ENCODE results near the gene MYCBPAP. TPM values are rescaled to one million over a fixed set of nuclear protein-coding genes. Genes with fewer than 3 reads are reported as not detected.

The MYCBPAP gene
- polyA plus RNA-seq, 3 donors = not detected

GRCh38 chr17:50558581-50558940, 50.3 kb downstream of the MYCBPAP start:
- no peak overlapping the region for H3K9ac ChIP-seq (ENCODE audit: insufficient read depth, low read length, poor library complexity, severe bottlenecking)
- TF ChIP-seq, protein P1, sequence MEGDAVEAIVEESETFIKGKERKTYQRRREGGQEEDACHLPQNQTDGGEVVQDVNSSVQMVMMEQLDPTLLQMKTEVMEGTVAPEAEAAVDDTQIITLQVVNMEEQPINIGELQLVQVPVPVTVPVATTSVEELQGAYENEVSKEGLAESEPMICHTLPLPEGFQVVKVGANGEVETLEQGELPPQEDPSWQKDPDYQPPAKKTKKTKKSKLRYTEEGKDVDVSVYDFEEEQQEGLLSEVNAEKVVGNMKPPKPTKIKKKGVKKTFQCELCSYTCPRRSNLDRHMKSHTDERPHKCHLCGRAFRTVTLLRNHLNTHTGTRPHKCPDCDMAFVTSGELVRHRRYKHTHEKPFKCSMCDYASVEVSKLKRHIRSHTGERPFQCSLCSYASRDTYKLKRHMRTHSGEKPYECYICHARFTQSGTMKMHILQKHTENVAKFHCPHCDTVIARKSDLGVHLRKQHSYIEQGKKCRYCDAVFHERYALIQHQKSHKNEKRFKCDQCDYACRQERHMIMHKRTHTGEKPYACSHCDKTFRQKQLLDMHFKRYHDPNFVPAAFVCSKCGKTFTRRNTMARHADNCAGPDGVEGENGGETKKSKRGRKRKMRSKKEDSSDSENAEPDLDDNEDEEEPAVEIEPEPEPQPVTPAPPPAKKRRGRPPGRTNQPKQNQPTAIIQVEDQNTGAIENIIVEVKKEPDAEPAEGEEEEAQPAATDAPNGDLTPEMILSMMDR (IDR thresholded peaks at IDR 0.05) = no peak
- H3K27me3 ChIP-seq (ENCODE audit: control insufficient read depth in 2 of 2, insufficient read depth in 2 of 2, low read length in 2 of 2) = peaks cover 36 to 62% of the 10 kb centered on the region in 2 donors
- H3K9me3 ChIP-seq (replicated peaks in 1 of 2; ENCODE audit: control insufficient read depth in 1 of 2, insufficient read depth in 1 of 2, low read length in 2 of 2) = peaks cover 0 to 15% of the 10 kb centered on the region in 2 donors
- intact Hi-C loops (cut with micrococcal nuclease) = no loop called here
- no peak overlapping the region for H3K27ac ChIP-seq (ENCODE audit: low read depth in 1 of 2, low read length in 2 of 2)
- Mint-ChIP-seq H3K9me3 (peaks cover 0 to 18% (median 3%) of the 10 kb centered on the region in 7 donors), H3K36me3 (peaks cover 6 to 9% of the 10 kb centered on the region in 2 donors), H3K4me1 (peaks cover 22% of the 10 kb centered on the region), H3K27ac (no peak overlapping the region), H3K4me3 (peak overlapping the region; percentile 70 to 89), H3K27me3 (ENCODE audit: low read depth in 3 of 3) (peaks cover 42 to 70% (median 60%) of the 10 kb centered on the region in 3 donors)
- peaks cover 5% of the 10 kb centered on the region for H4K20me1 ChIP-seq (ENCODE audit: insufficient read depth, low read length)
- WGBS (ENCODE audit: insufficient coverage) = 11% methylated on average over 8 of the region's 18 CpGs
- H3K4me1 ChIP-seq (ENCODE audit: control insufficient read depth in 1 of 2, insufficient read depth in 2 of 2, low read length in 2 of 2) = peaks cover 30 to 31% of the 10 kb centered on the region in 2 donors
- peaks cover 7 to 8% of the 10 kb centered on the region in 2 donors for H3K36me3 ChIP-seq (replicated peaks in 1 of 2; ENCODE audit: control insufficient read depth in 1 of 2, insufficient read depth in 2 of 2, low read length in 2 of 2)
- DNase-seq = no peak
- H3K79me2 ChIP-seq (ENCODE audit: insufficient read depth, low read length) = no peaks in the 10 kb centered on the region
- peak overlapping the region in 2 of 3 experiments; percentile 27 to 72 for H3K4me3 ChIP-seq (replicated peaks in 1 of 3; ENCODE audit: low read depth in 2 of 3, low read length in 3 of 3)
- H3K4me2 ChIP-seq (replicated peaks; ENCODE audit: extremely low read depth, low read length, poor library complexity, severe bottlenecking) = peak overlapping the region; percentile 82
- no peak overlapping the region for H2AFZ ChIP-seq (ENCODE audit: insufficient read depth, low read depth, low read length, poor library complexity, severe bottlenecking)

DNA sequence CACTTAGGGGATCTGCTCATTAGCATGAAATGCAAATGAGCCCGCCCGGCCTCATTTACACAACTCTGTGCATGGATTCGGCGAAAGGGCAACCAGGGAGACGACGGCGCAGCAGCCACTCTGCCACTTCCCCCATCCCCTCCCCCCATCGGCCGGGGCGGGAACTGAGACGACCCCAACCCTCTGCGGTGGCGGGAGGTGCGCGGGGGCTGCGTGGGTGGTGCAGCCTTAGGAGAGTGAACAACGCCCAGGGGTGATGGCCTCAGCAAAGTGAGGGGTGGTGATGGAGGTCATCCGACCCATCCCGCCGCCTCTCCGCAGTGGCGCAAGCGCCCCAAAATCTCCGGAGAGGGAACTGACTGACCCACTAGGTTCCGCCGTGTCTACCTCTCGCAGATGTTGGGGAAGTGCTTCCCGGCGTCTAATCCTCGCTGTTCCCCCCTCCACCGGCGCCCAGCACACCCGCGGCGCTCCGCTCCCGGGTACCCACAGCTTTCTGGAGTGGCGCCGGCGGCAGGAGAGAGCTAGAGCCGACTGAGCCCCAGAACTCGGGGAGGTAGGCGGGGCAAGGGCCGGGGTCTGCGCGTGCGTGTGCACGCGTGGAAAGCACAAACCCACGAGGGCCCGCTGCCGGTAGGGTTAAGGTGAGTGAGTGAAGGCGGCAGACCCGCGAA, 50.8 kb downstream of the MYCBPAP start:
- Histone ChIP-seq H3K27ac (ENCODE audit: low read depth in 1 of 2, low read length in 2 of 2) (no peak overlapping the region), H3K27me3 (ENCODE audit: control insufficient read depth in 2 of 2, insufficient read depth in 2 of 2, low read length in 2 of 2) (peaks cover 41 to 67% of the 10 kb centered on the region in 2 donors), H2AFZ (ENCODE audit: insufficient read depth, low read depth, low read length, poor library complexity, severe bottlenecking) (peak overlapping the region; percentile 61), H3K4me2 (replicated peaks; ENCODE audit: extremely low read depth, low read length, poor library complexity, severe bottlenecking) (peak overlapping the region; percentile 82), H3K4me3 (replicated peaks in 1 of 3; ENCODE audit: low read depth in 2 of 3, low read length in 3 of 3) (peak overlapping the region in 2 of 3 experiments; percentile 27 to 72), H3K4me1 (ENCODE audit: control insufficient read depth in 1 of 2, insufficient read depth in 2 of 2, low read length in 2 of 2) (peaks cover 30 to 31% of the 10 kb centered on the region in 2 donors), H3K79me2 (ENCODE audit: insufficient read depth, low read length) (no peaks in the 10 kb centered on the region), H3K9me3 (replicated peaks in 1 of 2; ENCODE audit: control insufficient read depth in 1 of 2, insufficient read depth in 1 of 2, low read length in 2 of 2) (peaks cover 0 to 16% of the 10 kb centered on the region in 2 donors), H4K20me1 (ENCODE audit: insufficient read depth, low read length) (peaks cover 5% of the 10 kb centered on the region), H3K9ac (ENCODE audit: insufficient read depth, low read length, poor library complexity, severe bottlenecking) (peak overlapping the region; percentile 17), H3K36me3 (replicated peaks in 1 of 2; ENCODE audit: control insufficient read depth in 1 of 2, insufficient read depth in 2 of 2, low read length in 2 of 2) (peaks cover 7 to 8% of the 10 kb centered on the region in 2 donors)
- intact Hi-C loops (cut with micrococcal nuclease) = no loop called here
- WGBS (ENCODE audit: insufficient coverage) = under 1% methylated on average over 36 of the region's 55 CpGs
- peak overlapping the region in 1 of 7 donors; percentile 41 for H3K27ac Mint-ChIP-seq
- TF ChIP-seq, protein P1 (IDR thresholded peaks at IDR 0.05) = no peak
- peaks cover 6 to 9% of the 10 kb centered on the region in 2 donors for H3K36me3 Mint-ChIP-seq
- peaks cover 22% of the 10 kb centered on the region for H3K4me1 Mint-ChIP-seq
- peaks cover 0 to 18% (median 3%) of the 10 kb centered on the region in 7 donors for H3K9me3 Mint-ChIP-seq
- H3K27me3 Mint-ChIP-seq (ENCODE audit: low read depth in 3 of 3) = peaks cover 47 to 75% (median 65%) of the 10 kb centered on the region in 3 donors
- peak; percentile 40 to 62 (median 62) for DNase-seq
- H3K4me3 Mint-ChIP-seq = peak overlapping the region; percentile 70 to 89
